ENCODE results near the gene POPDC3. TPM values are rescaled to one million over a fixed set of nuclear protein-coding genes. Genes with fewer than 3 reads are reported as not detected.

POPDC3 gene
- total RNA-seq, 1 experiment from 2014 or later, result 24.2 TPM

GRCh38 chr6:105122717-105123116 is 57.1 kb downstream of the POPDC3 start:
- Histone ChIP-seq H2AFZ (no peak overlapping the region), H3K9me3 (ENCODE audit: insufficient read depth, low read depth) (no peaks in the 10 kb centered on the region), H4K20me1 (ENCODE audit: insufficient read depth) (no peaks in the 10 kb centered on the region), H3K9me2 (ENCODE audit: insufficient read depth) (no peaks in the 10 kb centered on the region), H3K4me1 (replicated peaks; ENCODE audit: insufficient read depth) (no peaks in the 10 kb centered on the region), H3K36me3 (ENCODE audit: low read depth) (0 out of 2 replicates have a peak, but pooled peaks cover 4% of the 10 kb centered on the region), H3K4me2 (no peak overlapping the region), H3K79me2 (ENCODE audit: low read depth) (no peaks in the 10 kb centered on the region), H3F3A (ENCODE audit: insufficient read depth, low read depth) (no peaks in the 10 kb centered on the region), H3K27ac (no peak overlapping the region), H3K4me3 (no peak overlapping the region), H3K27me3 (ENCODE audit: insufficient read depth, low read depth) (no peaks in the 10 kb centered on the region)
- TF ChIP-seq CTCF (conservative IDR thresholded peaks at IDR 0.05) (no peak), EZH2 (IDR thresholded peaks at IDR 0.05; ENCODE audit: low read depth) (no peak)
- CTCF ChIA-PET, result no interaction called here
- no TSS peak for BruUV-seq (replicated peaks)
- peak in 1 of 2 experiments; percentile 29 for DNase-seq
- POLR2A ChIA-PET (ENCODE audit: unreplicated experiment), result no interaction called here
- intact Hi-C loops (cut with micrococcal nuclease; ENCODE audit: unreplicated experiment), result no loop called here

GRCh38 chr6:105121981-105122380 is 57.8 kb downstream of the POPDC3 start:
- Histone ChIP-seq H3K4me2 (no peak overlapping the region), H3K4me1 (replicated peaks; ENCODE audit: insufficient read depth) (no peaks in the 10 kb centered on the region), H3K9me2 (ENCODE audit: insufficient read depth) (no peaks in the 10 kb centered on the region), H3K36me3 (ENCODE audit: low read depth) (0 out of 2 replicates have a peak, but pooled peaks cover 4% of the 10 kb centered on the region), H3K27ac (no peak overlapping the region), H3F3A (ENCODE audit: insufficient read depth, low read depth) (no peaks in the 10 kb centered on the region), H4K20me1 (ENCODE audit: insufficient read depth) (no peaks in the 10 kb centered on the region), H3K4me3 (no peak overlapping the region), H3K9me3 (ENCODE audit: insufficient read depth, low read depth) (no peaks in the 10 kb centered on the region), H2AFZ (no peak overlapping the region), H3K79me2 (ENCODE audit: low read depth) (no peaks in the 10 kb centered on the region), H3K27me3 (ENCODE audit: insufficient read depth, low read depth) (no peaks in the 10 kb centered on the region)
- POLR2A ChIA-PET (ENCODE audit: unreplicated experiment), result no interaction called here
- intact Hi-C loops (cut with micrococcal nuclease; ENCODE audit: unreplicated experiment), result no loop called here
- DNase-seq, result no peak
- CTCF ChIA-PET, result no interaction called here
- TF ChIP-seq CTCF (conservative IDR thresholded peaks at IDR 0.05), result no peak
- TF ChIP-seq EZH2 (IDR thresholded peaks at IDR 0.05; ENCODE audit: low read depth), result no peak
- no TSS peak for BruUV-seq (replicated peaks)

GRCh38 chr6:105120570-105120969 is 59.2 kb downstream of the POPDC3 start:
- H3K36me3 ChIP-seq (ENCODE audit: low read depth), result 0 out of 2 replicates have a peak, but pooled peaks cover 4% of the 10 kb centered on the region
- no TSS peak for BruUV-seq (replicated peaks)
- H3K4me3 ChIP-seq, result no peak overlapping the region

More at GRCh38 chr6:105120570-105120969, 59.2 kb downstream of the POPDC3 start:
- Histone ChIP-seq H3K9me2 (ENCODE audit: insufficient read depth) (no peaks in the 10 kb centered on the region), H4K20me1 (ENCODE audit: insufficient read depth) (no peaks in the 10 kb centered on the region), H3K4me1 (replicated peaks; ENCODE audit: insufficient read depth) (no peaks in the 10 kb centered on the region), H3K79me2 (ENCODE audit: low read depth) (no peaks in the 10 kb centered on the region), H3K9me3 (ENCODE audit: insufficient read depth, low read depth) (no peaks in the 10 kb centered on the region), H2AFZ (no peak overlapping the region), H3K4me2 (no peak overlapping the region), H3F3A (ENCODE audit: insufficient read depth, low read depth) (no peaks in the 10 kb centered on the region), H3K27me3 (ENCODE audit: insufficient read depth, low read depth) (no peaks in the 10 kb centered on the region), H3K27ac (no peak overlapping the region)
- peak in 1 of 2 experiments; percentile 0 for DNase-seq
- ChIA-PET CTCF (no interaction called here), POLR2A (ENCODE audit: unreplicated experiment) (interaction anchor here (0.6 kb wide), 1 partner anchor 1056 kb away, joined by 4 read pairs; no protein-coding TSS in a partner anchor)
- TF ChIP-seq CTCF (conservative IDR thresholded peaks at IDR 0.05) (no peak), EZH2 (IDR thresholded peaks at IDR 0.05; ENCODE audit: low read depth) (no peak)
- intact Hi-C loops (cut with micrococcal nuclease; ENCODE audit: unreplicated experiment), result no loop called here

All from PC-9 (cell line).